ENCODE measurements around the gene ISG15. TPM values are rescaled to one million over a fixed set of nuclear protein-coding genes. Genes with fewer than 3 reads are reported as not detected.

The ISG15 gene
- polyA plus RNA-seq, 1 of the 3 experiments (the other 2 are of a cell fraction): 28.6 TPM

- CTCF ChIA-PET: interaction anchor here (1.0 to 2.3 kb wide), 2 partner anchors 11 to 20 kb away, joined by 3 to 8 read pairs; no protein-coding TSS in a partner anchor
- no peaks in the 10 kb centered on the region for H4K20me1 ChIP-seq (ENCODE audit: insufficient read depth)
- no peaks in the 10 kb centered on the region for H3K9me2 ChIP-seq
- H3K4me2 ChIP-seq: no peak overlapping the region
- 97% methylated on average over 32 of the region's 51 CpGs for WGBS (ENCODE audit: low lambda C conversion rate)
- peaks cover 0 to 14% of the 10 kb centered on the region in 2 experiments for H3K36me3 ChIP-seq (replicated peaks in 1 of 2; ENCODE audit: control insufficient read depth in 1 of 2, insufficient read depth in 2 of 2, low read length in 1 of 2)
- no peak overlapping the region for H3K9ac ChIP-seq
- no peak overlapping the region for H3K27ac ChIP-seq (ENCODE audit: low read depth in 2 of 2, low read length in 1 of 2)
- TF ChIP-seq RFX5 (IDR thresholded peaks at IDR 0.05; ENCODE audit: low read length) (no peak), FOXM1 (IDR thresholded peaks at IDR 0.05; ENCODE audit: low read depth) (no peak), IRF3 (IDR thresholded peaks at IDR 0.05; ENCODE audit: low read depth, low read length) (no peak), RCOR1 (IDR thresholded peaks at IDR 0.05; ENCODE audit: low read length) (no peak), ZBTB33 (IDR thresholded peaks at IDR 0.05; ENCODE audit: borderline replicate concordance, low read depth) (no peak)
- peaks cover 0 to 7% of the 10 kb centered on the region in 2 experiments; a peak in 1 of 4 replicates for H3K4me1 ChIP-seq (ENCODE audit: control insufficient read depth in 1 of 2, insufficient read depth in 2 of 2, low read depth in 1 of 2, low read length in 1 of 2)
- H3K79me2 ChIP-seq (ENCODE audit: insufficient read depth): no peaks in the 10 kb centered on the region
- H2AFZ ChIP-seq (ENCODE audit: low read depth): no peak overlapping the region
- H3K27me3 ChIP-seq (ENCODE audit: insufficient read depth): no peaks in the 10 kb centered on the region
- no peak overlapping the region for H3K4me3 ChIP-seq (ENCODE audit: low read depth in 2 of 2, low read length in 1 of 2)
- POLR2A ChIA-PET: no interaction called here
- no peaks in the 10 kb centered on the region for H3K9me3 ChIP-seq
- DNase-seq: no peak
- H3F3A ChIP-seq (replicated peaks; ENCODE audit: insufficient read depth): no peaks in the 10 kb centered on the region
These were observed 48.4 kb upstream of the ISG15 start for GRCh38 chr1:964691-965525.

GRCh38 chr1:965526-966134, 47.7 kb upstream of the ISG15 start:
- ChIA-PET CTCF (interaction anchor here (2.3 kb wide), 1 partner anchor 10 kb away, joined by 8 read pairs; no protein-coding TSS in a partner anchor), POLR2A (no interaction called here)
- Histone ChIP-seq H3K9ac (no peak overlapping the region), H3K4me3 (ENCODE audit: low read depth in 2 of 2, low read length in 1 of 2) (no peak overlapping the region), H3K79me2 (ENCODE audit: insufficient read depth) (no peaks in the 10 kb centered on the region), H3K9me2 (no peaks in the 10 kb centered on the region), H3F3A (replicated peaks; ENCODE audit: insufficient read depth) (no peaks in the 10 kb centered on the region), H3K36me3 (replicated peaks in 1 of 2; ENCODE audit: control insufficient read depth in 1 of 2, insufficient read depth in 2 of 2, low read length in 1 of 2) (peaks cover 0 to 14% of the 10 kb centered on the region in 2 experiments), H4K20me1 (ENCODE audit: insufficient read depth) (no peaks in the 10 kb centered on the region), H3K27ac (ENCODE audit: low read depth in 2 of 2, low read length in 1 of 2) (no peak overlapping the region), H3K4me2 (no peak overlapping the region), H3K4me1 (ENCODE audit: control insufficient read depth in 1 of 2, insufficient read depth in 2 of 2, low read depth in 1 of 2, low read length in 1 of 2) (peaks cover 0 to 7% of the 10 kb centered on the region in 2 experiments; a peak in 1 of 4 replicates), H2AFZ (ENCODE audit: low read depth) (no peak overlapping the region), H3K27me3 (ENCODE audit: insufficient read depth) (no peaks in the 10 kb centered on the region), H3K9me3 (no peaks in the 10 kb centered on the region)
- no peak for TF ChIP-seq CTCF (IDR thresholded peaks at IDR 0.05)
- TF ChIP-seq USF2 (IDR thresholded peaks at IDR 0.05; ENCODE audit: borderline replicate concordance, low read depth, low read length): no peak
- TF ChIP-seq ELF1 (IDR thresholded peaks at IDR 0.05): no peak
- TF ChIP-seq GABPA (IDR thresholded peaks at IDR 0.05; ENCODE audit: low read depth): no peak
- no peak for TF ChIP-seq SMC3 (IDR thresholded peaks at IDR 0.05; ENCODE audit: low read depth, low read length)
- no peak for TF ChIP-seq MXI1 (IDR thresholded peaks at IDR 0.05; ENCODE audit: low read depth, low read length)
- no peak for TF ChIP-seq GATA2 (CRISPR knock-in tag; IDR thresholded peaks at IDR 0.05)
- no peak for TF ChIP-seq FOXM1 (IDR thresholded peaks at IDR 0.05; ENCODE audit: low read depth)
- no peak for TF ChIP-seq NFIC (IDR thresholded peaks at IDR 0.05; ENCODE audit: borderline replicate concordance)
- TF ChIP-seq SIN3A (IDR thresholded peaks at IDR 0.05; ENCODE audit: borderline replicate concordance, low read depth, low read length): no peak
- no peak for TF ChIP-seq POLR2AphosphoS5 (IDR thresholded peaks at IDR 0.05; ENCODE audit: low read depth, low read length)
- no peak for TF ChIP-seq CHD2 (IDR thresholded peaks at IDR 0.05; ENCODE audit: low read length, partially characterized antibody)
- TF ChIP-seq FOSL2 (IDR thresholded peaks at IDR 0.05; ENCODE audit: borderline replicate concordance, low read depth): no peak
- no peak for TF ChIP-seq PBX3 (IDR thresholded peaks at IDR 0.05)
- no peak for TF ChIP-seq FOXJ3 (CRISPR knock-in tag; IDR thresholded peaks at IDR 0.05)
- WGBS (ENCODE audit: low lambda C conversion rate): 93% methylated on average over 11 of the region's 26 CpGs
- no peak for DNase-seq
